ENCODE results near the gene SLC27A2. TPM values are rescaled to one million over a fixed set of nuclear protein-coding genes. Genes with fewer than 3 reads are reported as not detected.
A peak's percentile ranks its signal among the peaks of the same experiment; 100 is the strongest.

Gene SLC27A2
- total RNA-seq, 1 donor from 2014 or later = 2.1 TPM

DNA sequence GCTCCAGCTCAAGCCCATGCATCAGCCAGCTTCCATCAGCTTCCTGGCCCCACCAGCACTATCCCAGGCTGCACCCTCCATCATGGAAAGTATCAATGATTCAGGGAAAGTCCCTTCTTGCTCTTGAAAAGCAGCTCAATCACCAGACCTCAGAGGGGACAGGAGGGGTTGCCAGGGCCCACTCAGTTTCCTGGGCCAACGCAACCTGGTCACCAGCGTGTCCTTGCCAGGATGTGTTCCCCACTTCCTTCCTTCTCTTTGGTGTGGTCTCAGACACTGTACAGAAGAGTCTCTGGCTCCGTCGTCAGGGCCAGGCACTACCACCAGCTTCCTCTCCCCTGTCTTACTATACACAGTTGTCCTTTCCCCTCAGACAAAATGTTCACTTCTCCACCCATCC is 80.5 kb downstream of the SLC27A2 start:
- no peak overlapping the region for H3K27ac ChIP-seq
- H3K36me3 Mint-ChIP-seq = no peaks in the 10 kb centered on the region
- no peaks in the 10 kb centered on the region for H3K9me3 Mint-ChIP-seq
- H3K4me1 ChIP-seq = peaks cover 11% of the 10 kb centered on the region
- H3K79me2 ChIP-seq (ENCODE audit: low read depth) = no peaks in the 10 kb centered on the region
- H3F3A ChIP-seq (ENCODE audit: low read depth) = peaks cover 13% of the 10 kb centered on the region
- H3K27me3 ChIP-seq = no peaks in the 10 kb centered on the region
- no peaks in the 10 kb centered on the region for H3K36me3 ChIP-seq
- no peak overlapping the region for H3K4me3 ChIP-seq
- peaks cover 5% of the 10 kb centered on the region for H4K20me1 ChIP-seq (ENCODE audit: low read depth)
- TF ChIP-seq, protein P1, sequence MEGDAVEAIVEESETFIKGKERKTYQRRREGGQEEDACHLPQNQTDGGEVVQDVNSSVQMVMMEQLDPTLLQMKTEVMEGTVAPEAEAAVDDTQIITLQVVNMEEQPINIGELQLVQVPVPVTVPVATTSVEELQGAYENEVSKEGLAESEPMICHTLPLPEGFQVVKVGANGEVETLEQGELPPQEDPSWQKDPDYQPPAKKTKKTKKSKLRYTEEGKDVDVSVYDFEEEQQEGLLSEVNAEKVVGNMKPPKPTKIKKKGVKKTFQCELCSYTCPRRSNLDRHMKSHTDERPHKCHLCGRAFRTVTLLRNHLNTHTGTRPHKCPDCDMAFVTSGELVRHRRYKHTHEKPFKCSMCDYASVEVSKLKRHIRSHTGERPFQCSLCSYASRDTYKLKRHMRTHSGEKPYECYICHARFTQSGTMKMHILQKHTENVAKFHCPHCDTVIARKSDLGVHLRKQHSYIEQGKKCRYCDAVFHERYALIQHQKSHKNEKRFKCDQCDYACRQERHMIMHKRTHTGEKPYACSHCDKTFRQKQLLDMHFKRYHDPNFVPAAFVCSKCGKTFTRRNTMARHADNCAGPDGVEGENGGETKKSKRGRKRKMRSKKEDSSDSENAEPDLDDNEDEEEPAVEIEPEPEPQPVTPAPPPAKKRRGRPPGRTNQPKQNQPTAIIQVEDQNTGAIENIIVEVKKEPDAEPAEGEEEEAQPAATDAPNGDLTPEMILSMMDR (IDR thresholded peaks at IDR 0.05) = no peak
- TF ChIP-seq EZH2 (IDR thresholded peaks at IDR 0.05) (no peak), EZH2phosphoT487 (IDR thresholded peaks at IDR 0.05) (no peak)
- H3K9me3 ChIP-seq (ENCODE audit: low read depth) = no peaks in the 10 kb centered on the region
- peaks cover 6% of the 10 kb centered on the region for H3K27me3 Mint-ChIP-seq (ENCODE audit: insufficient read depth, low read depth)
- H3K4me3 Mint-ChIP-seq = no peak overlapping the region
- peak overlapping the region; percentile 83 for H3K27ac Mint-ChIP-seq
- H3K4me2 ChIP-seq = no peak overlapping the region
- H2AFZ ChIP-seq (replicated peaks) = no peak overlapping the region
- peaks cover 19% of the 10 kb centered on the region for H3K4me1 Mint-ChIP-seq
- H3K9ac ChIP-seq = no peak overlapping the region
- DNase-seq (ENCODE audit: low spot score) = no peak

DNA sequence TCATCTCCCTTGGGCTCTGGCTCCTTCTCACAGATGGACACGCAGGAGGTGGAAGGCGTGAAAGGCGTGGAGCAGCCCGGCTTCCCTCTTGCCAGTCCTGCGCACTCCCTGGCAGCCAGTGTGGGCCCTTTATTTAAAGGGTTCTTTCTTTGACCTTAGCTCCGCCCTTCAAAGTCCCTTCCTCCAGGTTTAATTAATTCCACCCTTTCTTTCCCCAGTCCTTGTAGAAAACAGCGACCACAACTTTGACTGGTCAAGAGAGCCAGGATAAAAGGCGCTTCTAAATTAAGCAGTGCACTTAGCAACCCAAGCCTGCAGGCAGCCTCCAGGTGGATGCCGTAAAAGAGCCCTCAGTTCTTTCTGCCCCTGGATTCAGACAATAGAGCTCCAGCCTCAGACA is 83.6 kb downstream of the SLC27A2 start, which contains the start of gene HDC:
Gene HDC (minus strand): TSS at position 107 of the 400 bp plus-strand sequence. CDS start 103 bp downstream, at position 4.
- no peaks in the 10 kb centered on the region for H3K9me3 Mint-ChIP-seq
- Histone ChIP-seq H3K79me2 (ENCODE audit: low read depth) (no peaks in the 10 kb centered on the region), H3K9ac (no peak within 1 kb of the TSS), H3K9me3 (ENCODE audit: low read depth) (no peaks in the 10 kb centered on the region), H3F3A (ENCODE audit: low read depth) (peaks cover 13% of the 10 kb centered on the region), H2AFZ (replicated peaks) (no peak within 1 kb of the TSS), H3K4me3 (no peak within 1 kb of the TSS), H4K20me1 (ENCODE audit: low read depth) (peaks cover 5% of the 10 kb centered on the region), H3K4me2 (peak within 1 kb of the TSS; percentile 28), H3K36me3 (no peaks in the 10 kb centered on the region), H3K27ac (no peak within 1 kb of the TSS), H3K27me3 (no peaks in the 10 kb centered on the region), H3K4me1 (peaks cover 11% of the 10 kb centered on the region)
- peak; percentile 85 for DNase-seq (ENCODE audit: low spot score)
- peaks cover 19% of the 10 kb centered on the region for H3K4me1 Mint-ChIP-seq
- no peaks in the 10 kb centered on the region for H3K36me3 Mint-ChIP-seq
- TF ChIP-seq EZH2 (IDR thresholded peaks at IDR 0.05) (no peak), EZH2phosphoT487 (IDR thresholded peaks at IDR 0.05) (no peak)
- TF ChIP-seq, protein P1 (IDR thresholded peaks at IDR 0.05) = no peak
- H3K27me3 Mint-ChIP-seq (ENCODE audit: insufficient read depth, low read depth) = peaks cover 6% of the 10 kb centered on the region
- H3K27ac Mint-ChIP-seq = peak within 1 kb of the TSS; percentile 70
- H3K4me3 Mint-ChIP-seq = no peak within 1 kb of the TSS

GRCh38 chr15:50267577-50267976 is 85.6 kb downstream of the SLC27A2 start:
- DNase-seq (ENCODE audit: low spot score) = no peak
- Mint-ChIP-seq H3K36me3 (no peaks in the 10 kb centered on the region), H3K27me3 (ENCODE audit: insufficient read depth, low read depth) (peaks cover 3% of the 10 kb centered on the region), H3K4me3 (no peak overlapping the region), H3K4me1 (peaks cover 19% of the 10 kb centered on the region), H3K27ac (no peak overlapping the region), H3K9me3 (no peaks in the 10 kb centered on the region)
- Histone ChIP-seq H3K27me3 (no peaks in the 10 kb centered on the region), H3K79me2 (ENCODE audit: low read depth) (no peaks in the 10 kb centered on the region), H3K4me1 (peaks cover 11% of the 10 kb centered on the region), H3K36me3 (no peaks in the 10 kb centered on the region), H3F3A (ENCODE audit: low read depth) (peaks cover 13% of the 10 kb centered on the region), H4K20me1 (ENCODE audit: low read depth) (peaks cover 5% of the 10 kb centered on the region), H3K9ac (no peak overlapping the region), H3K4me2 (no peak overlapping the region), H3K9me3 (ENCODE audit: low read depth) (no peaks in the 10 kb centered on the region), H2AFZ (replicated peaks) (no peak overlapping the region), H3K27ac (no peak overlapping the region), H3K4me3 (no peak overlapping the region)
- TF ChIP-seq EZH2phosphoT487 (IDR thresholded peaks at IDR 0.05) (no peak), EZH2 (IDR thresholded peaks at IDR 0.05) (no peak)
- TF ChIP-seq, protein P1 (IDR thresholded peaks at IDR 0.05) = no peak

All from neural progenitor cell (in vitro differentiated cells).